NCI-H2107 treated with DMSO at 0.1 percent for 48 hours (cell line): Measurements from ENCODE around the gene CD70.
"Not testable (repeated sequence)": the region's sequence is repeated elsewhere in the genome, so short reads cannot be mapped to it uniquely, and the experiment has no call there.

Experiments
- DNase-seq: peaks from one replicate; lab custom pipeline; 2025; ENCODE audit not compliant: unreplicated experiment; lab: John Stamatoyannopoulos, UW

CD70 gene

DNA sequence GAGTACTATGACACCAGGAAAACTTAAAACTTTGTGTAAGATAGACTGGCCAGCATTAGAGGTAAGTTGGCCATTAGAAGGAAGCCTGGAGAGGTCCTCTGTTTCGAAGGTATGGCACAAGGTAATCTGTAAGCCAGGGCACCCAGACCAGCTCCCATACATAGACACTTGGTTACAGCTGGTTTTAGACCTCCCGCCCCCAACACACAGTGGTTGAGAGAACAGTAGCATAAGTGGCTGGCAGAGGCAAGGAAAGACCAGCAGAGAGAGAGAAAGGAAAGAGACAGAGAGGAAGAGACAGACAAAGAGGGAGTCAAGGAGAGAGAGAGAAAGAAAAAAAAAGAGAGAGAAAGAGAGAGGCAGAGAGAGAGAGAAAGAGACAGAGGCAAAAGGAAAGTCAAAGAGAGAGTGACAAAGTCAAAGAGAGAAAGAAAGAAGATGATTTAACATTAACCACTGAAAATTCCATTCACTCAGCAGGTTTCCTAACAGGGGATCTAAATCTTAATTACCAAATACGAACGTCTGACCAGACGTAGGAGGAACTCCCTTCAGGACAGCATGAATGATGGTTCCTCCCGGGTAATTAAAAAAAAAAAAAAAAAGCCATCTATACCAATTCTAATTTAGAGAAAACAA, 7.4 kb upstream of the CD70 start:
- DNase-seq, result not testable (repeated sequence)

DNA sequence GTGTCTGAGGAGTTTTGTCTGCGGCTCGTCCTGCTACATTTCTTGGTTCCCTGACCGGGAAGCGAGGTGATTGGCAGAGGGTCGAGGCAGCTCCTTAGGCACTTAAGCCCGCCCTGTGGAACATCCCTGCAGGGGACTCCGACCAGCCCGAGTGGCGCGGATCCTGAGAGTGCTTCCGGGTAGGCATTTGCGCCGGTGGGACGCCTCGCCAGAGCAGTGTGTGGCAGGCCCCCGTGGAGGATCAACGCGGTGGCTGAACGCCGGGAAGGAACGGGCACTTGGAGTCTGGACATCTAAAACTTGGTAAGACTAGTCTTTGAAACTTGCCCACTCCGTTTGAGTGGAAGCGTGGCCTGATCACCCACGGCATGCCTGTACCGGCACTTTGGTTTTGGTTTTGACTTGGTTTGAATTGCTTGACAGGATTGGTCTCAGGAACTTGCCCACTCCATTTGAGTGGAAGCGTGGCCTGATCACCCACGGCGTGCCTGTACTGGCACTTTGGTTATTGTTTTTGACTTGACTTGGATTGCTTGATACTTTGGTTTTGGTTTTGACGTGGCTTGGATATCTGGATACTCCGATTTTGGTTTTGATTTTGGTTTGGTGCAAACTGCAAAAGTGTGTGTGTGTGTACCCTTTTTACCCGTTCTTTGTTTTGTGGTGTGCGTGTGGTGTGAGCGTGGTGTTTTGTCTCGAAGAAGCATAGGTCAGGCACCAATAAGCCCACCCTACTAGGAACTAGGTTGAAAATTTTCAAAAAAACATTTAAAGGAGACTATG, 6.7 kb upstream of the CD70 start:
- not testable (repeated sequence) for DNase-seq

DNA sequence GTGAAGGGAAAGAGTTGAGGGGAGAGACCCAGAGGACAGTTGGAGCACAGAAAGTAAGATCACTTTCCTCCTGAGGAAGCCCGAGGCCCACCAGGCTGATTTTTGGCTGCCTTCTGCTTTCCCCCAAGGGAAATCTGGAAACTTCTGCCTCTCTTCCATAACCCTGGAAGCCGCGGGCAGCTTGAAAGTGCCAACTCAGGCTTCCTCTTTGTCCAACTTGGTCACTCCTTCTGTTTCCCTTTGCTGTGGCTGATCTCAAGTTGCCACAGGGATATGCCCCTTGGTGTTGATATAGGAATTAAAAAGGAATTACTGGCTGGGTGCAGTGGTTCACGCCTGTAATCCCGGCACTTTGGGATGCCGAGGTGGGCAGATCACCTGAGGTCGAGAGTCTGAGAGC, 5.7 kb upstream of the CD70 start:
- DNase-seq, result no peak

DNA sequence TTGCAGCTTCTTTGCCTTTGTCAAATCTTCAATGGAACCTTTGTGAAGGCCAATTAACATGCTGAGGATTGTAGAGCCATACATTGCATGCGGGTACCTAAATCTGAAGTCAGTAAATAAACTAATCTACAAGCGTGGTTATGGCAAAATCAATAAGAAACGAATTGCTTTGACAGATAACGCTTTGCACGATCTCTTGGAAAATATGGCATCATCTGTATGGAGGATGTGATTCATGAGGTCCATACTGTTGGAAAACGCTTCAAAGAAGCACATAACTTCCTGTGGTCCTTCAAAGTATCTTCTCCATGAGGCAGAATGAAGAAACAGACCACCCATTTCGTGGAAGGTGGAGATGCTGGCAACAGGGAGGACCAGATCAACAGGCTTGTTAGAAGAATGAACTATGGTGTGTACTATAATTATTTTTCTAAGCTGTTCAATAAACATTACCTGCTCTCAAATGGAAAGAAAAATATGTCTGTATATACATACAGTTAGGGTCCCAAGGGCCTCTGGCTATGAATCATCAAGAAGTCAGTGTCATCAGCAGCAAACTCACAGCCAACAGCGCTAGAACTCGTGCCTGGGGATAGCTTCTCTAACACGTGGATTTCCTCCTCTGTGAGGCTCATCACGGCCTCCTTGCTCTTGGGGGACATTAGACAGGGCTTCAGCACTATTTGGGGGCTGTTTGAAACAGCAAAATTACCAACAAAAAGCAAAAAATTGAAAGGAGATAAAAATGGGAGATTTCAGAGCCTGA, 2.9 kb upstream of the CD70 start:
- DNase-seq, result no peak

DNA sequence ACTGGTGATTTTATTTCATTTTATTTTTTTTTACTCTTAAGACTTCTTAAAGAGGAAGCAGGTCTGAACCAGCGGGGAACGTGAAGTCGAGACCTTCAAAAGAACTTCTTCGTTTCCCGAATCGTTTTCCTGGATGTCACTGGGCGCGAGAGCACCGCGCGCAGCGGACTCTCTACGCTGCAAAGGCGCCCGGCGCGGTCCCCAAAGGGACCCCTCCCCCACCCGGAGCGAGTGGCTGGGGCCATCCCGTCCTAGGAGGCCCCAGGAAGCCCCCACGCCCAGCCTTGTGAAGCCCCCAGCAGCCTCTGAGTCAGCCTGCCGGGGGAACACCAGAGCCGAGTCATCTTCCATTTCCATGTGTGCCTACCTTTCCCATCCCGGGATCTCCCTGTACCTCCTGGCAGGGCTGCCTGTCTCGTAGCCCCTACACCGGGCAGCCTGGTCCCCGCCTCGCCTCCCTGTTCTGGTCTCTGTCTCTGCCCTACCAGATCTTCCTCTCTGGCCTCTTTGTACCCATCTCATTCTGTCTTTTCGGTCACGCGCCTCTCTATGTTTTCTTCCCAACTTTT, 608 bp downstream of the CD70 start:
- no peak for DNase-seq

DNA sequence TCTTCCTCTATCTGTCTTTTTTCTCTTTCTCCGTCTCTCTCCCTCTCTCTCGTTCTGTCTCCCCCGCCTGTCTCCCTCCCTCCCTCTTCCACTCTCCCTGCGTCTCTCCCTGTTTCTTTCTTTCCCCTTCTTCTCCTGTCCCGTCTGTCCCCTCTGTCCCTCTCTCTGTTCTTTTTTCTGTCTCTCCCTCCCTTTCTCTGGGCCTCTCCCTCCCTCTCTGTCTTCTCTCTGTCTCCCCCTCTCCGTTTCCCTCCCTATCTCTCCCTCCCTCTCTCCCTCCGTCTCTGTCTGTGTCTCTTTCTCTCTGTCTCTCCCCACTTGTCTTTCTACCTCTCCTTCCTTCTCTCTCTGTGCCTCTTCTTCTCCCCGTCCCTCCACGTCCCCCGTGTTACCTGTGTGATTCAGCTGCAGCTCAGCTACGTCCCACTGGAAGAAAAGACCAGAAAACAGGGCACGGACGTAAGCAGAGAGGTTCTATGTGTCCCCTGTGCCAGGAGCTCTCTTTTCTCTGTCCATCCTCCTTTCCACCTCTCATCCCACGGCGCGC, 1.2 kb downstream of the CD70 start:
- DNase-seq, result no peak

DNA sequence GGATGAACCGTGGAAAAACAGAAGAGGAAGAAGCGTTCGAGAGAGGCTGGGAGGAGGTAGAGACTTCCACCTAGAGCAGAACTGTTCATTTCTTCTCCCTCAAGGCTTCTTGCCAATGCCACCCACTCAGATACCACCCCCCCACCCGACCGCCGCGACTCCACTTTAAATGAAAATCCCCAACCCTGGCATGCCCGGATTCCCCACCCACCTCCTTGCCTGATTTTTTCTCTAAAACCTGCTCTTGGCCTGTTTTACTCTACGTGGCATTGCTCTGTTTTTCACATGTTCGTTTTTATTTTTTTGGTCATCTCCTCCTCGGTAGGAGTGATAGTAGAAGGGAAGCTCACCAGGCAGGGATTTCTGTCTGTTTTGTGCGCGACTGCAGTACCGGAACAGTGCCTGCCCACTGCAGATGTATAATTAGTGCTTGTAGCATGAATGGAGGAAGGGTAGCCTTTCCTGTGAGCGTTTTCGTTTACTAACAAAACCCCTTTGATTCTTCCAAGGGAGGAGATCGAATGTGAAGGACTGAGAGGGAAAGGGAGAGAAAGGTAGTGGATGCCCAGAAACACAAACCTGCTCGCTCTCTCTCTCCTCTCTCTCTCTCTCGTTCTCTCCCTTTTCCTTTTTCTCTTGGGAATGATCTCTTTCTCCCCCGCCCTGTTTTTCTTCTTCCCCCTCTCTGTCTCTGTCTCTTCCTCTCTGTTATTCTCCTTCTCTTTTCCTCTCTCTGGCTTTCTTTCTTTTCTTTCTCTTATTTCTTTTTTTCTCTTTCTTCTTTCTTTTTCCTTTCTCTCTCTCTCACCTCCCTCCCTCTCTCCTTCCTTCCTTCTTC, 2.2 kb downstream of the CD70 start:
- DNase-seq, result no peak

DNA sequence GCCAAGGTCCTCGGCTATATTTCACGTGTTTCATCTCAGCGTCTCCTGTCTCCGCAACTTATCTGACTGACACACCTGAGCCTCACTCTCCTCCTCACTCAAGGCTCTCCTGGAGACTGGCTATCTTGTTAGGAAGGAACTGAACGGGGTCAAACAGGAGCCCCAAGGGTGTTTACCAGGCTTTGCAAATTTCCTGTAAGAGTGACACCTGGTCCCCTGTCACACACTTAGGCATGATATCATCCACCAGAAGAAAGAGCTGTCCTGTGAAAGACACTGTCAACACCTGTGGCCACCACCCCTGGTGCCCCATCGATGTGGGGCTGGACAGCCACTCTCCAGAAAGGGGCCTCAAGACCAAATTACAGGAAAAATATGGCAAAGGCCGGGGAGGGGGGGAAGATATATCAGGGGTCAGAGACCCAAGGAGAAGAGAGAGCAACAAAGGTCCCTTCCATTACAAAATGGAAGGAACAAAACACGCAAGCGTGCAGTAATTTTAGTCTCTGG, 2.9 kb downstream of the CD70 start:
- no peak for DNase-seq

DNA sequence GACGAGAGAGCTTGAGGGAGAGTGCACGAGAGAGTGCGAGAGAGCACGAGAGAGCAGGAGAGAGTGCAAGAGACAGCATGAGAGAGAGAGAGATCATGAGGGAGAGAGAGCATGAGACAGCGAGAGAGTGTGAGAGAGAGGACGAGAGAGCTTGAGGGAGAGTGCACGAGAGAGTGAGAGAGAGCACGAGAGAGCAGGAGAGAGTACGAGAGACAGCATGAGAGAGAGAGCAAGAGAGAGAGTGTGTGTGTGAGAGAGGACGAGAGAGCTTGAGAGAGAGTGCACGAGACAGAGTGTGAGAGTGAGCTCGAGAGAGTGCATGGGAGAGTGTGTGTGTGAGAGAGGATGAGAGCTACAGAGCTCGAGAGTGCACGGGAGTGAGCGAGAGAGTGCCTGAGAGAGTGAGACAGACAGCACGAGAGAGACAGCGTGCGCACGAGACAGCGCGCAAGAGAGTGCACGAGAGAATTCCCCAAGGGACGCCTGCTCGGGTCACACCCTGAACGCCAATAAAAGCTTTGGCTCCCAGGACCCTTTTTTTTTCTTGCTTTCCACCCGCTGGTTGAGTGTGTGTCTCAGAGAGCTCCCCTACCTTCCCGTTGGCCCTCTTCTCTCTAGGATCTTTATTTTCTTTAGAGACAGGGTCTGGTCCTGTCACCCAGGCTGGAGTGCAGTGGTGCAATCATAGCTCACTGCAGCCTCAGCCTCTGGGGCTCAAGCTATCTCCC, 3.7 kb downstream of the CD70 start:
- DNase-seq, result no peak

DNA sequence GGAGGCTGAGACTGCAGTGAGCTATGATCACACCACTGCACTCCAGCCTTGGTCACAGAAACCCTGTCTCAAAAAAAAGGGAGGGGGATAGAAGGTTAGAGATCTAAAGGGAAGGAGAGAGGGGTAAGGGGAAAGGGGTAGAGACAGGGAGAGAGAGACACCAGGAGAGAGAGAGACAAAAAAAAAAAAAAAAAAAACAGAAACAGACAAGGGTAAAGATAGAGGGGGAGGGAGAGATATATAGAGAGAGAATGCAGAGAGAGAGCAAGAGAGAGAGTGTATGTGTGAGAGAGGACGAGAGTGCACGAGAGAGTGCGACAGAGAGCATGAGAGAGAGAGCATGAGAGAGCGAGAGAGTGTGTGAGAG, 4.2 kb downstream of the CD70 start:
- no peak for DNase-seq

DNA sequence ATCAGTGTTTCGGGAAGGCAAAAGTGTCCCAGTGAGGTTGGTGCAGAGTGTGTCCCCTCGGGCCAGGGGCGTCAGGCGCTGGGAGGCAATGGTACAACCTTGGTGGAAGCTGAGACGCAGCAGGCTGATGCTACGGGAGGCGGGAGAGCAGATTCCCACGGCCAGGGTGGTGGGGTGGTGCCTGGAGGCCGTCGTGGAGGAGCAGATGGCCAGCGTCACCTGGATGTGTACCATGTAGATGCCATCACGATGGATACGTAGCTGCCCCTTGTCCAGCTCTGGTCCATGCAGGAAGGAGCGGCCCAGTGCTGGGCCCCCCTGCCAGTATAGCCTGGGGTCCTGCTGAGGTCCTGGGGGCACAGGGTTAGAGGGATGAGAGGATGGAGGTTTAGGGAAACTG, 4.9 kb downstream of the CD70 start:
- no peak for DNase-seq

DNA sequence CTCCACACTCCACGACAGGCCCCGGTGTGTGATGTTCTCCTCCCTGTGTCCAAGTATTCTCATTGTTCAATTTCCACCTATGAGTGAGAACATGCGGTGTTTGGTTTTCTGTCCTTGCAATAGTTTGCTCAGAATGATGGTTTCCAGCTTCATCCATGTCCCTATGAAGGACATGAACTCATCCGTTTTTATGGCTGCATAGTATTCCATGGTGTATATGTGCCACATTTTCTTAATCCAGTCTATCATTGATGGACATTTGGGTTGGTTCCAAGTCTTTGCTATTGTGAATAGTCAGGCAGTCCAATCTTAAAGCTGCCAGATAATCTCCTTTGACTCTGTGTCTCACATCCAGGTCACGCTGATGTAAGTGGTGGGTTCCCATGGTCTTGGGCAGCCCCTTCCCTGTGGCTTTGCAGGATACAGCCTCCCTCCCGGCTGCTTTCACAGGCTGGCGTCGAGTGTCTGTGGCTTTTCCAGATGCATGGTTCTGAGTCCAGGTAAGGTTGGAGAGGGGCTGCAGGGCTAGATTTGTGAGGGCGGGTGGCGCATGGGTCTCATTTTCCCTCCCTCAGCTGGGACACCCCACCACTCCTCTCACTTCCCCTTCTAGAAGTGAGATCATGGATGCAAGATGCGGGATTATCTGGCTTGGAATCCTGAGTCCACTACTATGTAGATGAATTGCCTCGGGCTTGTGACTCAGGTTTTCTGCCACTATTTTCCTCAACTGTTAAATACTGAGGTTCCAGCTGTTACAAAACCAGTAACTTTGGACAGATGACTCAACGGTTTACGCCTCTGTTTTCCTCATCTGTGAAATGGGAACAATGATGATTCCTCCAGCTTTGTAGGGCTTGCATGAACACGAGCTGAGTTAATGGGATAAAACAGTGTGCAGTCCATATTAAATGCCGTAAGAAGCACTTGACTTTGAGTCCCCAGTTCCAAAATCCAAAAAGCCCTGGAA, 8.2 kb downstream of the CD70 start:
- DNase-seq, result not testable (repeated sequence)

DNA sequence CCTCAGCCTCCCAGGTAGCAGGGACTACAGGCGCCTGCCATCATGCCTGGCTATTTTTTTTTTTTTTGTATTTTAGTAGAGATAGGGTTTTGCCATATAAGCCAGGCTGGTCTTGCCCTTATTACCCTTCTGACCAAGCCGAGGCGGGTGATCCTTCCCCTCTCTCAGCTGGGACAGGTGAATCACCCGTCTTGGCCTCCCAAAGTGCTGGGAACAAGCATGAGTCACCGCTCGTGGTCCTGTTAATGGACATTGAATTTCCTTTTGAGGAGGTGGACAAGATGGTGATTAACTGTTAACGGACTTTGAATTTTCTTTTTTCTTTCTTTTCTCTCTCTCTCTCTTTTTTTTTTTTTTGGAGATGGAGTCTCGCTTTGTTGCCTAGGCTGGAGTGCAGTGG, 10.6 kb downstream of the CD70 start:
- DNase-seq, result no peak

DNA sequence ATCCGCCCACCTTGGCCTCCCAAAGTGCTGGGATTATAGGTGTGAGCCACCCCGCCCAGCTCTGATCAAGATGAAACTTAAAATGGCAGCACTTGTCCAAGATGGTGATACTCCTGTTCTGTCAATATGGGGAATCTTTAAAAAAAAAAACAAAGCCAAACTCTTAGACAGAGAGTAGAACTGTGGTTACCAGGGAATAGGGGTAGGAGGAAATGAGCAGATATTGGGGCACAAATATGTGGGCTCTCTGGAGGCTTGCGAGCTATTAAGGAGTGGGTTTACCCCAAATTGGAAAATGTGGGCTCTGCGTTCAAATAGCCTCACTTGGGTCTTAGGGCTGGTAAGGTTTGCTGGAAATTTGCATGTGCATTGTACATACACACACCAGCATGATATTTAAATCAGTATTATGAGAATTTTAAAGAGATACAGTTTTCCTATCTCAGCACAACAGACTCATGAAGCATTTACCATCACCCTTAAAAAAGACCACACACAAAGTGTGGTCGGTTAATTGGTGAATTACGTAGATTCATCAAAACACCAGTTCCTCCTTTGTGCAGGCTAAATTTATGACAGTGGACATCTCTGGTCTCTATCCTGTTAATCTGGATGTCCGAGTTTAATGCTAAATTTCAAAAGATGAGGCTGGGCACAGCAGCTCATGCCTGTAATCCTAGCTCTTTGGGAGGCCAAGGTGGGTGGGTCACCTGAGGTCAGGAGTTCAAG, 11.3 kb downstream of the CD70 start:
- no peak for DNase-seq

DNA sequence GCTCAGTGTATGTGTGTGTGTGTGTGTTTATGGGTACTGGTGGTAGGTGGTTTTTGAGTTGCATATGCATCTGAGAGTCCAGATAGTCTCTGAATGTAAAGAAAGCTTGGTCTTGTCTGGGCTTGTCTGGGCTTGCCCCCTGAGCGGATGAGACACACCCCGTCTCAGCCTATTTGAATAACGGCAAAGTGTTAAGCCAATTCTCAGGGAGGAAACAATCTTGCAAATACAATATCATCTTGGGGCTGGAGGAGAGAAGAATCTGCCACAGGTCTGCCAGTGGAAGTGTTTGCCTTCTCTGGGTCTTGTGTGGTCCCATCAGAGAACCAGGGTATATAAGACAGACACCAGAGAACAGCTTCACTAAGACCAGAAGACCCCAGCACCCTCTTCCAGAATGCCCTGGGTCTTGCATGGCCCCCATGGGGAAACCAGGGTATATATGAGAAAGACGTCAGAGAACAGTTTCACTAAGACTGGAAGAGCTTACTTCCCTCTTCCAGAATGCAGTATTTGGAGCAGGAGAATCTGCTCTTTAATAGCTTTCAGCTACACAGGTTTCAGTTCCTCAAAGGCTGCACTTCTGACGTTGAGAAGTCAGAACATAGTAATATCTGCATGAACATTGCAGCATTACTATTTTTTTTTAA, 13.3 kb downstream of the CD70 start:
- no peak for DNase-seq

DNA sequence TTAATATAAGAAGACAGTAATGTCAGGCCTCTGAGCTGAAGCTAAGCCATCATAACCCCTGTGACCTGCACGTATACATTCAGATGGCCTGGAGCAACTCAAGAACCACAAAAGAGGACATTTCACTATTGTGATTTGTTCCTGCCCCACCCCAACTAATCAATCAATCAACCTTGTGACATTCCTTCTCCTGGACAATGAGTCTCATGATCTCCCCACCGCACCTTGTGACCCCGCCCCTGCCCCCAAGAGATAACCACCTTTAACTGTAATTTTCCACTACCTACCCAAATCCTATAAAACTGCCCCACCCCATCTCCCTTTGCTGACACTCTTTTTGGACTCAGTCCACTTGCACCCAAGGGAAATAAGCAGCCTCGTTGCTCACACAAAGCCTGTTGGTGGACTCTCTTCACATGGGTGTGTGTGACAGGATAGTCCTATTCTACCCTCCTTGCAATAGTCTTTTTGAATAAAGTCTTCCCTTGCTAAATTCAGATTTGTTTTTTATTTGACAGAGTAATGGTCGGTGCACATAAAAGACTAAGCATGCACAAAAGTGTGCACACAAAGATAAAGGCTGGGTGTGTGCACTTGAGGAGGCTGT, 14.0 kb downstream of the CD70 start:
- no peak for DNase-seq

DNA sequence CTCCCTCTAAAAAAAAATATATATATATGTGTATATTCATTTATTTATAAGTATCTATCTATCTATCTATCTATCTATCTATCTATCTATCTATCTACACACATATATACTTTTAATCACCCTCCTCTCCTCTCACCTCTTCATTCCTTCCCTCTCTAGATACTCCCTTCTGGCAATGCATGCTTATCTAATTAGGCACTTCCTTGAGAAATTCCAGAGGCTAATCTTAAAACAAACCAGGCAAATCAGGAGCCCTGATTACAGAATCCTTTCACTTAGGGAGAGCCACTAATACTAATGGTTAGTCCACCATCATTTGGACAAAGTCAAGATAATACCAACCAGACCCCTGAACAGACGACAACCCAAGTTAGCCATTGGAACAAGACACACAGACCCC, 17.6 kb downstream of the CD70 start:
- DNase-seq, result no peak
